NB4 (cell line): Measurements from ENCODE around the gene LDLRAD4.

ENCODE experiments used
- CTCF ChIP-seq: IDR thresholded peaks from one replicate; pipeline ENCODE4 v1.5.1; 2012; ENCODE audit warnings: low read depth, low read length
- MAX ChIP-seq: IDR thresholded peaks from 2 replicates; pipeline ENCODE4 v1.6.1; 2011; ENCODE audit warnings: low read depth, low read length
- MYC ChIP-seq: IDR thresholded peaks from 2 replicates; pipeline ENCODE4 v1.6.1; 2011; ENCODE audit warnings: low read depth, low read length
- POLR2A ChIP-seq: IDR thresholded peaks from 2 replicates; pipeline ENCODE4 v1.6.1; 2011; ENCODE audit warnings: mild to moderate bottlenecking; ENCODE audit not compliant: insufficient read length; ENCODE audit errors: extremely low read depth

GRCh38 chr18:13217971-13218367, 591 bp upstream of the LDLRAD4 start:
- TF ChIP-seq CTCF: no peak
- no peak for TF ChIP-seq POLR2A
- no peak for TF ChIP-seq MAX
- no peak for TF ChIP-seq MYC
